Prostate gland (tissue), 2 donors: ENCODE data around the gene MCF2L2. TPM values are rescaled to one million over a fixed set of nuclear protein-coding genes. Genes with fewer than 3 reads are reported as not detected.

Source experiments
- DNase-seq: peaks from one replicate; pipeline ENCODE4 v3.0.0-alpha.2; 2019; ENCODE audit warnings: low spot score
- H3K27ac ChIP-seq, 2 donors: fragments of 200-600 bp; sonication (generic); 2 replicates each; pipeline ENCODE4 v1.5.1; 2017 to 2019
- H3K27me3 ChIP-seq: fragments of 200-600 bp; sonication (generic); replicated peaks from 2 replicates; pipeline ENCODE4 v1.5.1; 2019; ENCODE audit not compliant: insufficient read depth
- H3K36me3 ChIP-seq, 2 donors: fragments of 200-600 bp; sonication (generic); 1 replicate in 1 of 2; 2 replicates in 1 of 2; pipeline versions ENCODE4 v1.5.1 to v1.8.1; 2017 to 2019
- H3K4me1 ChIP-seq: fragments of 200-600 bp; sonication (generic); replicated peaks from 2 replicates; pipeline ENCODE4 v1.5.1; 2019
- H3K4me3 ChIP-seq, 2 donors: fragments of 200-600 bp; sonication (generic); 2 replicates each; pipeline ENCODE4 v1.5.1; 2017 to 2019
- H3K9me3 ChIP-seq: fragments of 200-600 bp; sonication (generic); 2 replicates; pipeline ENCODE4 v1.5.1; 2017
- POLR2A ChIP-seq: fragments of 450-650 bp; IDR thresholded peaks from one replicate; pipeline ENCODE4 v1.6.1; 2016; ENCODE audit warnings: antibody characterized with exemption, mild to moderate bottlenecking
- POLR2AphosphoS5 ChIP-seq: sonication (generic); formaldehyde crosslinking; IDR thresholded peaks from one replicate; pipeline ENCODE4 v1.6.1; 2017; ENCODE audit warnings: antibody characterized with exemption
- WGBS: methylation state at CpG from one replicate; pipeline ENCODE4 v1.1.5; 2018; 5-methylcytosine and 5-hydroxymethylcytosine counted together
- intact Hi-C: fragments of 100-400 bp; cut with DNase I; formaldehyde crosslinking; loops from one replicate; pipeline ENCODE4 v1.14.2; 2022
- total RNA-seq, 2 donors: library from RNA; depleted of rRNA; stranded (reverse); fragments of >200 nt; gene quantifications; one replicate each; pipeline ENCODE4 v1.1.0, GENCODE V29; 2016
- TF ChIP-seq, protein P1 (sequence below), 4 experiments: fragments of 200-600 bp in 2 of 4; fragments of 450-650 bp in 2 of 4; sonication (generic) in 2 of 4; IDR thresholded peaks; 1 replicate in 3 of 4; 2 replicates in 1 of 4; pipeline ENCODE4 v1.5.1; 2016 to 2019; ENCODE audit warnings: antibody characterized with exemption in 4 of 4, mild to moderate bottlenecking in 2 of 4, moderate library complexity in 2 of 4

MCF2L2 gene
- total RNA-seq, 2 donors from 2014 or later, result 0.41 to 4.0 TPM

DNA sequence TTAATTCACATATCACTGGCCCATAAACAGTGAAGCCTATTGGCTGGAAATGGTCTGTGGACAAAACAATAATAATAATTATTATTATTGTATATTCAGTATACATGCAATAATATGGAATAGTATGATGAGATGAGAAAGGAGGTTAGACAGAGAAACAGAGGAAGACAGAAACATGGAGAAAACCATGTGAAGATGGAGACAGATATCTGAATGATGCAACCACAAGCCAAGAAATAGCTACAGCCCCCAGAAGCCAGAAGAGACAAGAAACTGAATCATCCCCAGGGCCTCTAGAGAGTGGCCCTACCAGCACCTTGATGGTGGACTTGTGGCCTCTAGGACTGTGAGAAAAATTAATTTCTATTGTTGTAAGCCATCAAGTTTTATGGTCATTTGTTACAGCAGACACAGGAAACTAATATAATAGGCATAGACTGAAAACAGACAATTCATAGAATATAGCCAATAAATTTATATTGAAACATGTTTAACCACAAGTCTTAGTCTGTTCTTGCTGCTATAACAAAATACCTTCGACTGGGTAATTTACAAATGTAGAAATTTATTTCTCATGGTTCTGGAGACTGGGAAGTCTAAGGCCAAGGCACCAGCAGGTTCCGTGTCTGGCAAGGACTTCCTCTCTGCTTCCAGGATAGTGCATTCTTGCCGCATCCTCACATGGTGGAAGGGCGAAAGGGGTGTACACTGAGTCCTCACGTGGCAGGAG, 31.6 kb downstream of the MCF2L2 start:
- TF ChIP-seq POLR2A, result no peak
- TF ChIP-seq, protein P1, sequence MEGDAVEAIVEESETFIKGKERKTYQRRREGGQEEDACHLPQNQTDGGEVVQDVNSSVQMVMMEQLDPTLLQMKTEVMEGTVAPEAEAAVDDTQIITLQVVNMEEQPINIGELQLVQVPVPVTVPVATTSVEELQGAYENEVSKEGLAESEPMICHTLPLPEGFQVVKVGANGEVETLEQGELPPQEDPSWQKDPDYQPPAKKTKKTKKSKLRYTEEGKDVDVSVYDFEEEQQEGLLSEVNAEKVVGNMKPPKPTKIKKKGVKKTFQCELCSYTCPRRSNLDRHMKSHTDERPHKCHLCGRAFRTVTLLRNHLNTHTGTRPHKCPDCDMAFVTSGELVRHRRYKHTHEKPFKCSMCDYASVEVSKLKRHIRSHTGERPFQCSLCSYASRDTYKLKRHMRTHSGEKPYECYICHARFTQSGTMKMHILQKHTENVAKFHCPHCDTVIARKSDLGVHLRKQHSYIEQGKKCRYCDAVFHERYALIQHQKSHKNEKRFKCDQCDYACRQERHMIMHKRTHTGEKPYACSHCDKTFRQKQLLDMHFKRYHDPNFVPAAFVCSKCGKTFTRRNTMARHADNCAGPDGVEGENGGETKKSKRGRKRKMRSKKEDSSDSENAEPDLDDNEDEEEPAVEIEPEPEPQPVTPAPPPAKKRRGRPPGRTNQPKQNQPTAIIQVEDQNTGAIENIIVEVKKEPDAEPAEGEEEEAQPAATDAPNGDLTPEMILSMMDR (IDR thresholded peaks at IDR 0.05), result no peak
- TF ChIP-seq POLR2AphosphoS5, result no peak
- intact Hi-C loops, result no loop called here
- Histone ChIP-seq H3K4me1 (no peaks in the 10 kb centered on the region), H3K27ac (no peak overlapping the region), H3K27me3 (no peaks in the 10 kb centered on the region), H3K9me3 (no peaks in the 10 kb centered on the region), H3K4me3 (no peak overlapping the region), H3K36me3 (no peaks in the 10 kb centered on the region)
- no peak for DNase-seq
- WGBS, result 95% methylated on average over 5 of the region's 5 CpGs

DNA sequence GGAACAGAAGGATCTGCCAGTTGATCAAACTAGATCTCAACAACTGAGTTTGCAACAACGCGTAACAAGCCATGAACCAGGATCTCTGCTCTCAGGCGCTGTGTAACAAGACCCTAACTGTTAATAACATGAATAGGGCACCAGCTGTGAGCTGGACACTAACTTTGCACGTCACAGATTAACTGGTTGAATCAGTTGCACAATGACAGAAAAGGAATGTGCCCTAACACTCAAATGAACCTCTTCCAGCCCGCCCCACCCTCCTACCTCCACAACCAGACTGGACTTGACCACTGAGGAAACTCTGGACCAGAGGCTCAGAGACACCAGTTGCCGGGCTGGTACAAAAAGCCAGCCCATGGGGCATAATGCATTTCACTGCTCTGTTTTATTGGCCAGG, 34.3 kb downstream of the MCF2L2 start:
- no peaks in the 10 kb centered on the region for H3K9me3 ChIP-seq
- TF ChIP-seq POLR2A (no peak), POLR2AphosphoS5 (no peak)
- TF ChIP-seq, protein P1 (IDR thresholded peaks at IDR 0.05), result no peak

DNA sequence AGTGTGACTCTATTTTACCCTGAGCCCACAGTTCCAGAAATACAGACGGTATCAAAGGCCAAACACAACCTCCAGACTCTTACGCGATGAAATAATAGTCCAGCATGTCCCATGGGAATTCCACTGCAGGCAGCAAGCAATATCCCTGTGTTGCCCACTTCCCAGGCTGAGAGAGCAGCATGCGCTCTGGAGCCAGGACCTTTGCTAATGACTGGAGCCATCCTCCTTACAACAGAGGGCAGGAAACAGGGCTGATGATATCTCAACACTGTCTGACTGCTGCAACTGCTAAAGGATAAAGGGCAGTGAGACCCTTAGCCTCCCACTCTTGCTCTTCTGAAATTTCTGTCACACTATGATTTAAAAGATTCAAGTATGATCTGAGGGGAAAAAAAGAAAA, 34.8 kb downstream of the MCF2L2 start:
- intact Hi-C loops, result no loop called here
- no peaks in the 10 kb centered on the region for H3K36me3 ChIP-seq
- H3K4me1 ChIP-seq, result no peaks in the 10 kb centered on the region
- WGBS, result 69% methylated on average over 4 of the region's 4 CpGs
- DNase-seq, result no peak
- H3K27me3 ChIP-seq, result no peaks in the 10 kb centered on the region
- no peak overlapping the region for H3K27ac ChIP-seq
- no peaks in the 10 kb centered on the region for H3K9me3 ChIP-seq
- H3K4me3 ChIP-seq, result no peak overlapping the region
- TF ChIP-seq, protein P1 (IDR thresholded peaks at IDR 0.05), result no peak
- no peak for TF ChIP-seq POLR2A
- no peak for TF ChIP-seq POLR2AphosphoS5

More for the DNA sequence above, 34.3 kb downstream of the MCF2L2 start:
- no peaks in the 10 kb centered on the region for H3K4me1 ChIP-seq
- H3K4me3 ChIP-seq, result no peak overlapping the region
- H3K36me3 ChIP-seq, result no peaks in the 10 kb centered on the region
- intact Hi-C loops, result no loop called here
- DNase-seq, result no peak
- H3K27me3 ChIP-seq, result no peaks in the 10 kb centered on the region
- WGBS, result 50% methylated on average over 6 of the region's 6 CpGs
- no peak overlapping the region for H3K27ac ChIP-seq

DNA sequence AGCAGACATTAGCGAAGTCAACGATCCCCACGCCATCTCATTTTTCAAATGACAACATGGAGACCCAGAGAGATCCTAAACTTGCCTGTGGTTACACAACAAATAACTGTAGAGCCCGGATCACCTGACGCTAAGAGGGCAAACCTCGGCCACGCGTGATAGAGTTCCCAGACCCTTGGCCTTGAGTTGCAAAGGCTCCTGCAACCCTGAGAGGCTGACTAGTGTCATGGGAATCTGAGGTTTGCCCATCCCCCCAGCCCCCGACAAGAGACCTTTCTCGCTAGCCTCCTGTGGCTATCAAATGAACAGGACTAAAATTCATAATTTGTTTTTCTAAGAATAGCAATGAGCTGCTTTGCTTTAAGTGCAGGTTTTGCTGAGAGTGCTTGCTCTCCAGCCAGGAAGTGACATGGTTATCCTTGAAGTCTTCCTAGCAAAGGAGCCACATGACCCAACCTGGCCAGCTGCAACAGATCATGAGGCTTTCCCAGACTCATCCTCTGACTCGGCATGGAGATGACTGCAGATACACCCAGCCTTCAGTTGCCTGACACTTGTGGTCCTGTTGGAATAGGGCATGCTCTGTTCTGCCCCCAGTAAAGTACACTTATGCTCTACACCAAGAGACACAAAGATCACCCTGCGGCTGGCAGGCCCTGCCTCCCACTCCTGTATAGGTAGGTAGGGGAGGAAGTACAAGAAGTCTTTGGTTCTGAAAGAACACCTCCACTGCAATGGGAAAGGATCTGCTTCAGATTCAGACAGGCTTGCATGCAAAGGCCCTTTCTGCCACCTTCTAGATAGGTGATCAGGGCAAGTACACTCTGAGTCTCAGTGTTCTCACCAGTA, 36.0 kb downstream of the MCF2L2 start:
- TF ChIP-seq POLR2AphosphoS5 (no peak), POLR2A (no peak)
- TF ChIP-seq, protein P1 (IDR thresholded peaks at IDR 0.05), result no peak
- no peak for DNase-seq
- H3K27ac ChIP-seq, result no peak overlapping the region
- H3K4me1 ChIP-seq, result no peaks in the 10 kb centered on the region
- no peak overlapping the region for H3K4me3 ChIP-seq
- no peaks in the 10 kb centered on the region for H3K36me3 ChIP-seq
- no peaks in the 10 kb centered on the region for H3K27me3 ChIP-seq
- no peaks in the 10 kb centered on the region for H3K9me3 ChIP-seq
- 77% methylated on average over 12 of the region's 12 CpGs for WGBS
- intact Hi-C loops, result no loop called here
